ENCODE results near the gene LRRN3. TPM values are rescaled to one million over a fixed set of nuclear protein-coding genes. Genes with fewer than 3 reads are reported as not detected.

Gene LRRN3
- total and polyA plus RNA-seq, 2 experiments from 2014 or later, result 0.40 TPM; not detected in 1

GRCh38 chr7:111172564-111173257, 81.8 kb downstream of the LRRN3 start (continued):
- TF ChIP-seq, protein P1, sequence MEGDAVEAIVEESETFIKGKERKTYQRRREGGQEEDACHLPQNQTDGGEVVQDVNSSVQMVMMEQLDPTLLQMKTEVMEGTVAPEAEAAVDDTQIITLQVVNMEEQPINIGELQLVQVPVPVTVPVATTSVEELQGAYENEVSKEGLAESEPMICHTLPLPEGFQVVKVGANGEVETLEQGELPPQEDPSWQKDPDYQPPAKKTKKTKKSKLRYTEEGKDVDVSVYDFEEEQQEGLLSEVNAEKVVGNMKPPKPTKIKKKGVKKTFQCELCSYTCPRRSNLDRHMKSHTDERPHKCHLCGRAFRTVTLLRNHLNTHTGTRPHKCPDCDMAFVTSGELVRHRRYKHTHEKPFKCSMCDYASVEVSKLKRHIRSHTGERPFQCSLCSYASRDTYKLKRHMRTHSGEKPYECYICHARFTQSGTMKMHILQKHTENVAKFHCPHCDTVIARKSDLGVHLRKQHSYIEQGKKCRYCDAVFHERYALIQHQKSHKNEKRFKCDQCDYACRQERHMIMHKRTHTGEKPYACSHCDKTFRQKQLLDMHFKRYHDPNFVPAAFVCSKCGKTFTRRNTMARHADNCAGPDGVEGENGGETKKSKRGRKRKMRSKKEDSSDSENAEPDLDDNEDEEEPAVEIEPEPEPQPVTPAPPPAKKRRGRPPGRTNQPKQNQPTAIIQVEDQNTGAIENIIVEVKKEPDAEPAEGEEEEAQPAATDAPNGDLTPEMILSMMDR (conservative IDR thresholded peaks at IDR 0.05; ENCODE audit: low read depth in 2 of 2), result no peak
- no peak for TF ChIP-seq STAT1 (IDR thresholded peaks at IDR 0.05; ENCODE audit: unreplicated experiment)

DNA sequence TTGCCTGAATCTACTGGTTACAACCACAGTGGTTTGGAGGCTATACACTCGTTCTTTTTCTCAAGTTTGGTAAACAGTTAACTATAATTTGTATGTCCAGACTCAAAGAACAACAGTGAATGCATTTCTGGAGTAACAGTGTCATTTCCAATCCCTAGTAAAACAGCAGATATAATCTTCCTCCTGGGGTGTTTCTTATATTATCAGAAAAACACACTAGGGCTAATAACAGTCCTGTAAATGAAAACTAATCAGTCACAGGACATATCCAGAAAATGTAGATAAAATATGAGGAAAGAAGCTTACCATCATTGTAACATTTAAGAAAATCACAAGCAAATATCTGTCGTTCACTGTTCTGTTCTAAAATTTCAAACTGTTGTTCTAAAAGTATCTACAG, 82.6 kb downstream of the LRRN3 start:
- DNase-seq (ENCODE audit: low spot score), result no peak
- Histone ChIP-seq H4K20me1 (replicated peaks; ENCODE audit: insufficient read depth) (no peaks in the 10 kb centered on the region), H2AFZ (no peak overlapping the region), H3K4me1 (ENCODE audit: insufficient read depth) (peaks cover 4% of the 10 kb centered on the region; the same call in 1 of the 2 replicates), H3K9me2 (ENCODE audit: insufficient read depth) (no peaks in the 10 kb centered on the region), H3K4me2 (no peak overlapping the region), H3K27me3 (ENCODE audit: insufficient read depth) (no peaks in the 10 kb centered on the region), H3K36me3 (ENCODE audit: insufficient read depth) (no peaks in the 10 kb centered on the region), H3K79me2 (replicated peaks; ENCODE audit: insufficient read depth) (no peaks in the 10 kb centered on the region), H3F3A (replicated peaks; ENCODE audit: low read depth) (no peaks in the 10 kb centered on the region), H3K27ac (ENCODE audit: low read depth) (no peak overlapping the region), H3K4me3 (no peak overlapping the region)
- Mint-ChIP-seq H3K4me1 (no peaks in the 10 kb centered on the region), H3K27ac (no peak overlapping the region), H3K4me3 (no peak overlapping the region), H3K27me3 (ENCODE audit: insufficient read depth, low read depth, poor library complexity) (no peaks in the 10 kb centered on the region), H3K36me3 (ENCODE audit: low read depth) (no peaks in the 10 kb centered on the region), H3K9me3 (no peaks in the 10 kb centered on the region)
- ATAC-seq, result no peak
- no peak for TF ChIP-seq POLR2AphosphoS5 (IDR thresholded peaks at IDR 0.05; ENCODE audit: low read depth)
- no peak for TF ChIP-seq EZH2 (IDR thresholded peaks at IDR 0.05; ENCODE audit: low read depth, unreplicated experiment)
- TF ChIP-seq ZNF462 (CRISPR knock-in tag; IDR thresholded peaks at IDR 0.05), result no peak
- TF ChIP-seq STAT1 (IDR thresholded peaks at IDR 0.05; ENCODE audit: unreplicated experiment), result no peak
- TF ChIP-seq CREB1 (CRISPR knock-in tag; IDR thresholded peaks at IDR 0.05; ENCODE audit: low read depth), result no peak
- no peak for TF ChIP-seq NANOG (IDR thresholded peaks at IDR 0.05; ENCODE audit: borderline replicate concordance)
- TF ChIP-seq EZH2phosphoT487 (IDR thresholded peaks at IDR 0.05; ENCODE audit: unreplicated experiment), result no peak
- no peak for TF ChIP-seq ETS1 (IDR thresholded peaks at IDR 0.05)
- TF ChIP-seq, protein P1 (conservative IDR thresholded peaks at IDR 0.05; ENCODE audit: low read depth in 2 of 2), result no peak

All from GM23338 (cell line).